ENCODE data around the gene PRMT7.

PRMT7 gene

GRCh38 chr16:68310437-68310773 lies 414 bp upstream of the PRMT7 start:
- Histone ChIP-seq H3K27me3 (ENCODE audit: insufficient read depth, low read length) (no peaks in the 10 kb centered on the region), H3K27ac (ENCODE audit: low read depth, low read length) (peak overlapping the region; percentile 53; the same call in 1 of the 2 replicates), H3K36me3 (ENCODE audit: insufficient read depth, low read length) (peaks cover 7% of the 10 kb centered on the region; the same call in 1 of the 2 replicates), H3K4me3 (ENCODE audit: low read depth, low read length) (peak overlapping the region; percentile 86), H2AFZ (ENCODE audit: low read length, unreplicated experiment) (peak overlapping the region; percentile 77), H3K4me1 (ENCODE audit: control insufficient read depth, insufficient read depth, low read length, unreplicated experiment) (peaks cover 19% of the 10 kb centered on the region), H3K79me2 (ENCODE audit: control insufficient read depth, insufficient read depth, low read length, unreplicated experiment) (peaks cover 56% of the 10 kb centered on the region)

- H2AFZ ChIP-seq (ENCODE audit: low read length, unreplicated experiment): no peak overlapping the region
- H3K79me2 ChIP-seq (ENCODE audit: control insufficient read depth, insufficient read depth, low read length, unreplicated experiment): peaks cover 53% of the 10 kb centered on the region
- no peaks in the 10 kb centered on the region for H3K27me3 ChIP-seq (ENCODE audit: insufficient read depth, low read length)
- H3K4me1 ChIP-seq (ENCODE audit: control insufficient read depth, insufficient read depth, low read length, unreplicated experiment): peaks cover 19% of the 10 kb centered on the region
- no peak overlapping the region for H3K27ac ChIP-seq (ENCODE audit: low read depth, low read length)
- H3K4me3 ChIP-seq (ENCODE audit: low read depth, low read length): no peak overlapping the region
- H3K36me3 ChIP-seq (ENCODE audit: insufficient read depth, low read length): no peaks in the 10 kb centered on the region
These were observed 2.3 kb downstream of the PRMT7 start for GRCh38 chr16:68313116-68313515.

- H3K36me3 ChIP-seq (ENCODE audit: insufficient read depth, low read length): 0 out of 2 replicates have a peak, but pooled peaks cover 6% of the 10 kb centered on the region
- H3K27ac ChIP-seq (ENCODE audit: low read depth, low read length): no peak overlapping the region
- no peak overlapping the region for H3K4me3 ChIP-seq (ENCODE audit: low read depth, low read length)
- H2AFZ ChIP-seq (ENCODE audit: low read length, unreplicated experiment): no peak overlapping the region
- peaks cover 3% of the 10 kb centered on the region for H3K4me1 ChIP-seq (ENCODE audit: control insufficient read depth, insufficient read depth, low read length, unreplicated experiment)
- no peaks in the 10 kb centered on the region for H3K27me3 ChIP-seq (ENCODE audit: insufficient read depth, low read length)
- H3K79me2 ChIP-seq (ENCODE audit: control insufficient read depth, insufficient read depth, low read length, unreplicated experiment): peaks cover 5% of the 10 kb centered on the region
These were observed 8.5 kb downstream of the PRMT7 start for GRCh38 chr16:68319185-68319908.

GRCh38 chr16:68324336-68324735 lies 13.5 kb downstream of the PRMT7 start:
- Histone ChIP-seq H3K27ac (ENCODE audit: low read depth, low read length) (no peak overlapping the region), H3K36me3 (ENCODE audit: insufficient read depth, low read length) (0 out of 2 replicates have a peak, but pooled peaks cover 6% of the 10 kb centered on the region), H3K4me3 (ENCODE audit: low read depth, low read length) (no peak overlapping the region), H3K4me1 (ENCODE audit: control insufficient read depth, insufficient read depth, low read length, unreplicated experiment) (peaks cover 12% of the 10 kb centered on the region), H3K27me3 (ENCODE audit: insufficient read depth, low read length) (no peaks in the 10 kb centered on the region), H2AFZ (ENCODE audit: low read length, unreplicated experiment) (no peak overlapping the region), H3K79me2 (ENCODE audit: control insufficient read depth, insufficient read depth, low read length, unreplicated experiment) (no peaks in the 10 kb centered on the region)

- Histone ChIP-seq H2AFZ (ENCODE audit: low read length, unreplicated experiment) (no peak overlapping the region), H3K27me3 (ENCODE audit: insufficient read depth, low read length) (no peaks in the 10 kb centered on the region), H3K36me3 (ENCODE audit: insufficient read depth, low read length) (0 out of 2 replicates have a peak, but pooled peaks cover 6% of the 10 kb centered on the region), H3K4me3 (ENCODE audit: low read depth, low read length) (no peak overlapping the region), H3K27ac (ENCODE audit: low read depth, low read length) (no peak overlapping the region), H3K79me2 (ENCODE audit: control insufficient read depth, insufficient read depth, low read length, unreplicated experiment) (no peaks in the 10 kb centered on the region), H3K4me1 (ENCODE audit: control insufficient read depth, insufficient read depth, low read length, unreplicated experiment) (peaks cover 12% of the 10 kb centered on the region)
These were observed 14.1 kb downstream of the PRMT7 start for GRCh38 chr16:68324780-68325357.

GRCh38 chr16:68328151-68328859 lies 17.5 kb downstream of the PRMT7 start:
- no peaks in the 10 kb centered on the region for H3K27me3 ChIP-seq (ENCODE audit: insufficient read depth, low read length)
- no peaks in the 10 kb centered on the region for H3K36me3 ChIP-seq (ENCODE audit: insufficient read depth, low read length)
- no peak overlapping the region for H3K27ac ChIP-seq (ENCODE audit: low read depth, low read length)
- H3K4me1 ChIP-seq (ENCODE audit: control insufficient read depth, insufficient read depth, low read length, unreplicated experiment): peaks cover 31% of the 10 kb centered on the region
- no peak overlapping the region for H3K4me3 ChIP-seq (ENCODE audit: low read depth, low read length)
- no peak overlapping the region for H2AFZ ChIP-seq (ENCODE audit: low read length, unreplicated experiment)
- H3K79me2 ChIP-seq (ENCODE audit: control insufficient read depth, insufficient read depth, low read length, unreplicated experiment): no peaks in the 10 kb centered on the region

- no peaks in the 10 kb centered on the region for H3K27me3 ChIP-seq (ENCODE audit: insufficient read depth, low read length)
- no peak overlapping the region for H3K27ac ChIP-seq (ENCODE audit: low read depth, low read length)
- H2AFZ ChIP-seq (ENCODE audit: low read length, unreplicated experiment): no peak overlapping the region
- no peak overlapping the region for H3K4me3 ChIP-seq (ENCODE audit: low read depth, low read length)
- H3K79me2 ChIP-seq (ENCODE audit: control insufficient read depth, insufficient read depth, low read length, unreplicated experiment): no peaks in the 10 kb centered on the region
- no peaks in the 10 kb centered on the region for H3K36me3 ChIP-seq (ENCODE audit: insufficient read depth, low read length)
- H3K4me1 ChIP-seq (ENCODE audit: control insufficient read depth, insufficient read depth, low read length, unreplicated experiment): peaks cover 35% of the 10 kb centered on the region
These were observed 18.1 kb downstream of the PRMT7 start for GRCh38 chr16:68328860-68329390.

- Histone ChIP-seq H3K4me1 (ENCODE audit: control insufficient read depth, insufficient read depth, low read length, unreplicated experiment) (peaks cover 39% of the 10 kb centered on the region), H3K79me2 (ENCODE audit: control insufficient read depth, insufficient read depth, low read length, unreplicated experiment) (no peaks in the 10 kb centered on the region), H3K36me3 (ENCODE audit: insufficient read depth, low read length) (no peaks in the 10 kb centered on the region)
These were observed 21.1 kb downstream of the PRMT7 start for GRCh38 chr16:68331879-68332410.

GRCh38 chr16:68332411-68333121 lies 21.7 kb downstream of the PRMT7 start:
- peak overlapping the region; percentile 83 for H3K27ac ChIP-seq (ENCODE audit: low read depth, low read length)
- peak overlapping the region; percentile 8 for H2AFZ ChIP-seq (ENCODE audit: low read length, unreplicated experiment)

More at GRCh38 chr16:68331879-68332410, 21.1 kb downstream of the PRMT7 start:
- Histone ChIP-seq H3K27ac (ENCODE audit: low read depth, low read length) (peak overlapping the region; percentile 83), H2AFZ (ENCODE audit: low read length, unreplicated experiment) (peak overlapping the region; percentile 8), H3K27me3 (ENCODE audit: insufficient read depth, low read length) (no peaks in the 10 kb centered on the region), H3K4me3 (ENCODE audit: low read depth, low read length) (no peak overlapping the region)

GRCh38 chr16:68335175-68335574 lies 24.4 kb downstream of the PRMT7 start:
- H3K27ac ChIP-seq (ENCODE audit: low read depth, low read length): peak overlapping the region; percentile 83
- no peaks in the 10 kb centered on the region for H3K79me2 ChIP-seq (ENCODE audit: control insufficient read depth, insufficient read depth, low read length, unreplicated experiment)
- no peak overlapping the region for H2AFZ ChIP-seq (ENCODE audit: low read length, unreplicated experiment)
- H3K27me3 ChIP-seq (ENCODE audit: insufficient read depth, low read length): no peaks in the 10 kb centered on the region
- H3K36me3 ChIP-seq (ENCODE audit: insufficient read depth, low read length): peaks cover 13% of the 10 kb centered on the region; the same call in 1 of the 2 replicates
- peaks cover 39% of the 10 kb centered on the region for H3K4me1 ChIP-seq (ENCODE audit: control insufficient read depth, insufficient read depth, low read length, unreplicated experiment)
- no peak overlapping the region for H3K4me3 ChIP-seq (ENCODE audit: low read depth, low read length)

More at GRCh38 chr16:68332411-68333121, 21.7 kb downstream of the PRMT7 start:
- Histone ChIP-seq H3K4me1 (ENCODE audit: control insufficient read depth, insufficient read depth, low read length, unreplicated experiment) (peaks cover 39% of the 10 kb centered on the region), H3K36me3 (ENCODE audit: insufficient read depth, low read length) (peaks cover 5% of the 10 kb centered on the region; the same call in 1 of the 2 replicates), H3K27me3 (ENCODE audit: insufficient read depth, low read length) (no peaks in the 10 kb centered on the region), H3K79me2 (ENCODE audit: control insufficient read depth, insufficient read depth, low read length, unreplicated experiment) (no peaks in the 10 kb centered on the region), H3K4me3 (ENCODE audit: low read depth, low read length) (no peak overlapping the region)
